Spinal cord (tissue), 10 donors: ENCODE results near the gene OR52E1. TPM values are rescaled to one million over a fixed set of nuclear protein-coding genes. Genes with fewer than 3 reads are reported as not detected.
A peak's percentile ranks its signal among the peaks of the same experiment; 100 is the strongest.

ENCODE experiments used
- DNase-seq, 6 donors: peaks; one replicate each; pipeline versions ENCODE4 v3.0.0 to v3.0.0-alpha.2; 2013 to 2015; ENCODE audit warnings: low spot score in 6 of 6, low read depth in 4 of 6
- H3K27ac ChIP-seq: one replicate; pipeline ENCODE4 v1.5.1; 2013; ENCODE audit warnings: low read depth, low read length, control low read depth
- H3K27me3 ChIP-seq: one replicate; pipeline ENCODE4 v1.6.1; 2013; ENCODE audit warnings: low read length; ENCODE audit not compliant: control insufficient read depth, insufficient read depth
- H3K36me3 ChIP-seq: one replicate; pipeline ENCODE4 v1.6.1; 2013; ENCODE audit warnings: low read length; ENCODE audit not compliant: control insufficient read depth, insufficient read depth
- H3K4me1 ChIP-seq: one replicate; pipeline ENCODE4 v1.6.1; 2013; ENCODE audit warnings: low read length; ENCODE audit not compliant: control insufficient read depth, insufficient read depth
- H3K4me3 ChIP-seq: one replicate; pipeline ENCODE4 v1.5.1; 2013; ENCODE audit warnings: low read depth, low read length, control low read depth
- H3K9me3 ChIP-seq: one replicate; pipeline ENCODE4 v1.6.1; 2013; ENCODE audit warnings: low read length; ENCODE audit not compliant: control insufficient read depth, insufficient read depth
- WGBS: methylation state at CpG from one replicate; pipeline ENCODE4 v1.1.5; 2013; ENCODE audit warnings: missing lambda C conversion rate; ENCODE audit not compliant: insufficient coverage; 5-methylcytosine and 5-hydroxymethylcytosine counted together
- long read RNA-seq, 4 donors: transcript quantifications; one replicate each; lab custom pipeline, GENCODE V29; 2026
- polyA plus RNA-seq, 2 donors: library from polyadenylated mRNA; unstranded; fragments of 120-200 nt; gene quantifications; one replicate each; pipeline ENCODE4 v1.2.1, GENCODE V29; 2013; ENCODE audit not compliant: insufficient read length in 2 of 2
- total RNA-seq, 2 donors: library from RNA; depleted of rRNA in 1 of 2; stranded (reverse); fragments of 120-200 nt in 1 of 2; fragments of >200 nt in 1 of 2; gene quantifications; one replicate each; pipeline versions ENCODE4 v1.2.3 to v1.2.4, GENCODE V29; 2013 to 2014
- donor health status: healthy.

The OR52E1 gene
- total RNA-seq (not detected), polyA plus RNA-seq (not detected)
- long read RNA-seq, donor 1, result 0 reads
- long read RNA-seq, donor 2, result 0 reads
- long read RNA-seq, donor 3, result 0 reads
- long read RNA-seq, donor 4, result 0 reads

DNA sequence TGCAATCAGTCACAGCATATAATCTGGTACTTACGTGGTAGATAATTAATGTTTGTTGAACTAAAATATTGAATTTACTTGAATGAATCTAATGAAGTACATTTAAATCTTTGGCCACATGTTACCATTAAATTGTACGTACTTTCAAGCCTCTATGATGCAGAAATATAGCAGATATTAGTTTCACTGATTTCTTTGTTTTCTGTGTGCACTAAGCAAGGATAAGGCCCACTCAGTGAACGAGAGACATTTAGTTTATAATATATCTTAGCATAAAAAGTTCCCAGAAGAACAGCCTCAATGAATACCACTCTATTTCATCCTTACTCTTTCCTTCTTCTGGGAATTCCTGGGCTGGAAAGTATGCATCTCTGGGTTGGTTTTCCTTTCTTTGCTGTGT is at the start of gene OR52E1:
OR52E1 (plus strand) TSS at position 301 of the 400 bp plus-strand sequence.
- Histone ChIP-seq H3K9me3 (no peaks in the 10 kb centered on the region), H3K4me3 (no peak within 1 kb of the TSS), H3K36me3 (no peaks in the 10 kb centered on the region), H3K4me1 (no peaks in the 10 kb centered on the region), H3K27me3 (no peaks in the 10 kb centered on the region), H3K27ac (no peak within 1 kb of the TSS)
- no CpG with 5 or more reads among the region's 3 CpGs for WGBS
- no peak for DNase-seq

DNA sequence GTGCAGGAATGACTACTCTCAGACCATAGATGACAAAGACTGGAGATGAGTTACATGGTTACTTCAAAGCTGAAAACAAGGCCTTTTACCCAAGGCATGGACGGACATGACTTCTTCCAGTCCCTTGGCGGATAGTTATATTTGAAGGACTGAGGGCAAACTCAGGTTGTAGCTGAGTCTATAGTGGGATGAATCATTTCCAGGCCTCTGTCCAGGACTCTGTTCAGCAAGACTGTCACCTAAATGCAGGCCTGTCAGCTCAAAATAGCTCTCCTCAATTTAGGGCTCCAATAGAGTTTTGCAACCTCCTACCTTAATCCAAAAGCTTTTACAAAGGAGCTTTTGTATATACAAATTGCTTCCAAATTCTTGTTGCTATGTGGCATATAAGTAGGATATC is 47.4 kb upstream of the OR52E1 start:
- no peak for DNase-seq
- Histone ChIP-seq H3K36me3 (no peaks in the 10 kb centered on the region), H3K9me3 (peaks cover 4% of the 10 kb centered on the region), H3K4me3 (no peak overlapping the region), H3K27me3 (no peaks in the 10 kb centered on the region), H3K27ac (no peak overlapping the region), H3K4me1 (no peaks in the 10 kb centered on the region)
- 89% methylated on average over 2 of the region's 2 CpGs for WGBS

DNA sequence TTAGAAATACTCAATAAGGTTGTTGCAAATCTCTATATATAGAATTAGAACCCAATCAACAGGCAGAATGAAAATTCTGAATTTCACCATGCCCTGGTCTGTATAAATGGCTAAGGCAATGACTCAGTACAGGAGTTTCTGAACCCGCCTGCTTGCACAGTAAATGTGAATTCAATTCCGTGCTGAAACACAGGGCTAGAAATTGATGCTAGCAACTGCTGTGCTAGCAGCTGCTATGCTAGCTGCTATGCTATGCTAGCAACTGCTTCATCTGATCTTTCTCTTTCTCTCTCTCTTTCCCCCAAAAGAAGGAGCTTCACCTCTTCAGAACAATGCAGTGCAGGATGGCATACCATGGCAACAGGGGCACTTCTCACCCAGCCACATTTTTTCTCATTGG is 32.7 kb upstream of the OR52E1 start:
- Histone ChIP-seq H3K36me3 (no peaks in the 10 kb centered on the region), H3K4me3 (no peak overlapping the region), H3K9me3 (no peaks in the 10 kb centered on the region), H3K27me3 (no peaks in the 10 kb centered on the region), H3K4me1 (no peaks in the 10 kb centered on the region), H3K27ac (no peak overlapping the region)
- peak in 2 of 6 donors; percentile 49 to 63 for DNase-seq
- 75% methylated on average over 2 of the region's 2 CpGs for WGBS

DNA sequence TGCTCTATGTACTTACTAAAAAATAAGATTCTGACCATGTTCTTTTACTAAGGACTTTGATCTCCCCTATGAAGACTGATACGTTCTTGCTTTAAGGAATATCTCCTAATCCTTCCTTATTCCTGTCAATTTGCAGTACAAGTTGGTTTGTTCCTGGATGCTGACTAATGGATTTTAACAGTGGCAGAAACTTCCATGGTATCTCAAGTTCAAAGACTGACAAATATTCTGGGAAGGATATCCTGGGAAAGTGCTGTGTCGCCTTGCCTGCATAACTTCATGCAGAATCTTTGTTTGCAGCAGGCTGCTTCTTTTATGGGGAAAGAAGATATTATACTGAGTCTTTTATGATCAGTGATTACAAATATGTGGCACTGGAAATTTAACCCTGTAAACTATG is 31.4 kb upstream of the OR52E1 start:
- no peaks in the 10 kb centered on the region for H3K9me3 ChIP-seq
- no peak overlapping the region for H3K27ac ChIP-seq

DNA sequence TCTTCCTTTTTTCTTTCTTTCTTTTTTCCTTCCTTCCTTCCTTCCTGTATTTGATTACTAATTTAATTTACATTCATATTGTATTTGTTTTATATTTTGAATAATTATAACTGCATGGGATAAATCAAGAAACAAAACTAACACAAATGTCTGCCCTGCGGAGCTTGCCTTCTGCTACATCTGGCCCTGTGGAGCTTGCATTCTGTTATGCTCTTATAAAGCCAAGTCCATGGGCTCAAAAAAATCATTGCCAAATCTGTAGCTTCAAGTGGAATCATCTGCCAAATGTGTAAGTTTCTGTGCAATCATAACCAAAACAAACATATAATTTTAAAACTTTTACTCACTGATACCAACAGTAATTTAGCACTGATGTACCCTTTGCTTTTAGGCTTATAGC is 31.0 kb upstream of the OR52E1 start:
- 80% methylated on average over 1 of the region's 1 CpG for WGBS
- peak in 2 of 6 donors; percentile 59 to 73 for DNase-seq

More for the DNA sequence above, 31.4 kb upstream of the OR52E1 start:
- no peak overlapping the region for H3K4me3 ChIP-seq
- no peaks in the 10 kb centered on the region for H3K36me3 ChIP-seq
- H3K4me1 ChIP-seq, result no peaks in the 10 kb centered on the region
- DNase-seq, result peak in 1 of 6 donors; percentile 7
- WGBS, result 88% methylated on average over 1 of the region's 2 CpGs
- H3K27me3 ChIP-seq, result no peaks in the 10 kb centered on the region

DNA sequence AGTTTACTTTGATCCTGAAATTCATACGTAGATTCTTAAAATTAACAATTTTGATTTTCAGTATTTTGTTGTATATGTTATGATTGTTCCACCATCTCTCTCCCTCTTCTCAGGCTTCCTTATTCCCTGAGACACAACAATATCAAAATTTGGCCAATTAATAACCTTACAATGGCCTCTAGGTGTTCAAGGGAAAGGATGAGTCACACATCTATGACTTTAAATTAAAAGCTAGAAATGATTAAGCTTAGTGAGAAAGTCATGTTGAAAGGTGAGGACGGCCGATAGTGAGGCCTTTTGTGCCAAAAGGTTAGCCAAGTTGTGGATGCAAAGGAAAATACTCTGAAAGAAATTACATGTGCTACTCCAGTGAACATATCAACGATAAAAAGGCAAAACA is 28.5 kb upstream of the OR52E1 start:
- Histone ChIP-seq H3K4me3 (no peak overlapping the region), H3K4me1 (no peaks in the 10 kb centered on the region), H3K36me3 (no peaks in the 10 kb centered on the region), H3K27ac (no peak overlapping the region), H3K27me3 (no peaks in the 10 kb centered on the region), H3K9me3 (no peaks in the 10 kb centered on the region)
- DNase-seq, result no peak
- WGBS, result no CpG with 5 or more reads among the region's 4 CpGs

More for the DNA sequence above, 31.0 kb upstream of the OR52E1 start:
- Histone ChIP-seq H3K36me3 (no peaks in the 10 kb centered on the region), H3K27me3 (no peaks in the 10 kb centered on the region), H3K9me3 (no peaks in the 10 kb centered on the region), H3K27ac (no peak overlapping the region), H3K4me1 (no peaks in the 10 kb centered on the region), H3K4me3 (no peak overlapping the region)

DNA sequence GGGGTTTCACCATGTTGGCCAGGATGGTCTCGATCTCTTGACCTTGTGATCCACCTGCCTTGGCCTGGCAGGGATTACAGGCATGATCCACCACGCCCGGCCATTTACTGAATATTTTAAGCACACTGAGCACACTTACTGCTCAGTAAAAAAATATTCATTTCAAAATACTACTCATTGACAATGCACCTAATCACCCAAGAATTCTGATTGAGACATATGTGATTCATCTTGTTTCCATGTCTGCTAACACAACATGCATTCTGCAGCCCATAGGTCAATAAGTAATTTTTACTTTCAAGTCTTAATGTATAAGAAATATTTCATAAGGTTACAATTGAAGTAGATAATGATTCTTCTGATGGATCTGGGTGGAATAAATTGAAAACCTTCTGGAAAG is 27.3 kb upstream of the OR52E1 start:
- no peak overlapping the region for H3K27ac ChIP-seq
- H3K9me3 ChIP-seq, result no peaks in the 10 kb centered on the region
- no CpG with 5 or more reads among the region's 3 CpGs for WGBS
- DNase-seq, result no peak
- H3K27me3 ChIP-seq, result no peaks in the 10 kb centered on the region
- H3K4me1 ChIP-seq, result no peaks in the 10 kb centered on the region
- H3K36me3 ChIP-seq, result no peaks in the 10 kb centered on the region
- no peak overlapping the region for H3K4me3 ChIP-seq

DNA sequence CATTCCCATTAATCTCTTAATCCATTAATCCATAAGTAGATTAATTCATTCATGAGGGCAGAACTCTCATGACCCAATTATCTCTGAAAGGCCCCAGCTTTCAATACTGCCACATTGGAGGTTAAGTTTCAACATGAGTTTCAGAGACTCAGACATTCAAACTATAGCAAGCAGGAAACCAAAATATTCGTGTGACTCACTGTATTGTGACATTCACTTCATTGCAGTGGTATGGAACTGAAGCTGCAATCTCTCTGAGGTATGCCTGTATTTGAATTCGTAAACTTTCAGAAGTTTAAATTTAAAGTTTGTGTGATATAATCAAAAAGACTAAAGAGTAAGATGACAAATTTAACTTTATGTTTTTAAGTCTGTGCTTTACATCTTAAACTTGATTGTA is 26.0 kb upstream of the OR52E1 start:
- H3K27ac ChIP-seq, result no peak overlapping the region
- no peak for DNase-seq
- no peaks in the 10 kb centered on the region for H3K4me1 ChIP-seq
- no CpG with 5 or more reads among the region's 2 CpGs for WGBS
- no peaks in the 10 kb centered on the region for H3K27me3 ChIP-seq
- no peaks in the 10 kb centered on the region for H3K36me3 ChIP-seq
- H3K9me3 ChIP-seq, result no peaks in the 10 kb centered on the region
- H3K4me3 ChIP-seq, result no peak overlapping the region

DNA sequence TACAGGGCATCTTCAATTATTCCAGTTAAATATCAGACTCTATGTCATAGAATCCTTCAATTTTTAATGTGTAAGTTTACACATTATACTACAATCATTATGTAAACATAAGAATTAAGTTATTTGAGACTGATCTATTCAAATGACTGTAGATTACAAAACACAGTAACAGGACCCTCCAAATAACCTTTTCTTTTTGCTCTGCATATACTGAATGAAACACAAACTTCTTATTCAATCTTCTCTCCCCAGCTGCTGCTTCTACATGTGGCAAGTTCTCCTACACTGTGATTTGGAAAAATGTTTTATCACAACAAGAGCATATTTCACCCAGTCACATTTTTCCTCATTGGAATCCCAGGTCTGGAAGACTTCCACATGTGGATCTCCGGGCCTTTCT is 23.1 kb upstream of the OR52E1 start, which contains the start of gene OR52J3:
OR52J3 (plus strand) TSS at position 301 of the 400 bp plus-strand sequence; CDS start at position 301, 0 bp downstream.
- no peaks in the 10 kb centered on the region for H3K9me3 ChIP-seq
- H3K27me3 ChIP-seq, result no peaks in the 10 kb centered on the region
- DNase-seq, result no peak
- 86% methylated on average over 1 of the region's 1 CpG for WGBS
- no peak within 1 kb of the TSS for H3K4me3 ChIP-seq
- H3K27ac ChIP-seq, result no peak within 1 kb of the TSS
- H3K36me3 ChIP-seq, result no peaks in the 10 kb centered on the region
- H3K4me1 ChIP-seq, result no peaks in the 10 kb centered on the region

DNA sequence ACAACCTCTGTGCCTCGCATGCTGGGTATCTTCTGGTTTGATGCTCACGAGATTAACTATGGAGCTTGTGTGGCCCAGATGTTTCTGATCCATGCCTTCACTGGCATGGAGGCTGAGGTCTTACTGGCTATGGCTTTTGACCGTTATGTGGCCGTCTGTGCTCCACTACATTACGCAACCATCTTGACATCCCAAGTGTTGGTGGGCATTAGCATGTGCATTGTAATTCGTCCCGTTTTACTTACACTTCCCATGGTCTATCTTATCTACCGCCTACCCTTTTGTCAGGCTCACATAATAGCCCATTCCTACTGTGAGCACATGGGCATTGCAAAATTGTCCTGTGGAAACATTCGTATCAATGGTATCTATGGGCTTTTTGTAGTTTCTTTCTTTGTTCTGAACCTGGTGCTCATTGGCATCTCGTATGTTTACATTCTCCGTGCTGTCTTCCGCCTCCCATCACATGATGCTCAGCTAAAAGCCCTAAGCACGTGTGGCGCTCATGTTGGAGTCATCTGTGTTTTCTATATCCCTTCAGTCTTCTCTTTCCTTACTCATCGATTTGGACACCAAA is 22.5 kb upstream of the OR52E1 start:
- Histone ChIP-seq H3K4me3 (no peak overlapping the region), H3K9me3 (no peaks in the 10 kb centered on the region), H3K36me3 (no peaks in the 10 kb centered on the region), H3K27ac (no peak overlapping the region), H3K27me3 (no peaks in the 10 kb centered on the region), H3K4me1 (no peaks in the 10 kb centered on the region)
- no peak for DNase-seq
- WGBS, result 88% methylated on average over 13 of the region's 15 CpGs
